Measurements from ENCODE around the gene ADAMTS9. TPM values are rescaled to one million over a fixed set of nuclear protein-coding genes. Genes with fewer than 3 reads are reported as not detected.

The ADAMTS9 gene
- total and polyA plus RNA-seq, 2 of the 13 experiments (the other 11 are each of a cell fraction or from before 2014, with no cell fraction given) = 0.02 to 0.09 TPM

- H3K4me2 ChIP-seq (ENCODE audit: low read depth, low read length) = no peak overlapping the region
Observed at GRCh38 chr3:64694114-64694513, 6.3 kb upstream of the ADAMTS9 start.

More at GRCh38 chr3:64694114-64694513, 6.3 kb upstream of the ADAMTS9 start:
- H3K79me2 ChIP-seq (ENCODE audit: insufficient read depth, low read length) = no peaks in the 10 kb centered on the region
- no peak overlapping the region for H3K4me3 ChIP-seq (replicated peaks in 1 of 3; ENCODE audit: insufficient read depth in 1 of 3, low read depth in 2 of 3, low read length in 3 of 3)
- POLR2A ChIA-PET = no interaction called here
- no peak overlapping the region for H3K9ac ChIP-seq (ENCODE audit: insufficient read depth, low read depth, low read length)
- no peak for ATAC-seq
- H3K4me1 ChIP-seq (ENCODE audit: insufficient read depth, low read length) = no peaks in the 10 kb centered on the region
- no TSS peak for BruUV-seq (replicated peaks)
- in situ Hi-C loops (cut with HindIII; ENCODE audit: extremely low pct_ligation_motif_present, low pct_unique_long_range_greater_than_20kb) (no loop called here), intact Hi-C loops (cut with micrococcal nuclease; ENCODE audit: unreplicated experiment) (no loop called here)
- no peaks in the 10 kb centered on the region for H3K36me3 ChIP-seq (replicated peaks in 1 of 2; ENCODE audit: control insufficient read depth in 1 of 2, insufficient read depth in 2 of 2, low read length in 2 of 2)
- peaks cover 0 to 3% of the 10 kb centered on the region in 2 experiments; a peak in 2 of 5 replicates for H3K27me3 ChIP-seq (ENCODE audit: control insufficient read depth in 1 of 2, insufficient read depth in 2 of 2, low read length in 2 of 2)
- H3K27ac ChIP-seq (ENCODE audit: extremely low read length, insufficient read depth, low read length) = no peak overlapping the region
- WGBS (ENCODE audit: low lambda C conversion rate) = 33% methylated on average over 2 of the region's 2 CpGs
- no peak overlapping the region for H2AFZ ChIP-seq (ENCODE audit: low read length)
- no peaks in the 10 kb centered on the region for H4K20me1 ChIP-seq (ENCODE audit: insufficient read depth, low read length)
- no peak for FAIRE-seq
- CTCF ChIA-PET (ENCODE audit: low intra/inter-chr PET ratio, low total read pairs) = no interaction called here
- TF ChIP-seq KLF11 (CRISPR knock-in tag; IDR thresholded peaks at IDR 0.05) = no peak
- TF ChIP-seq ZFP62 (CRISPR knock-in tag; IDR thresholded peaks at IDR 0.05) = no peak
- no peak for TF ChIP-seq ATF4 (CRISPR knock-in tag; IDR thresholded peaks at IDR 0.05)
- TF ChIP-seq ZNF503 (CRISPR knock-in tag; IDR thresholded peaks at IDR 0.05) = no peak
- TF ChIP-seq IKZF1 (IDR thresholded peaks at IDR 0.05) = no peak
- TF ChIP-seq ZNF253 (CRISPR knock-in tag; IDR thresholded peaks at IDR 0.05; ENCODE audit: borderline replicate concordance) = no peak
- TF ChIP-seq SRY (CRISPR knock-in tag; IDR thresholded peaks at IDR 0.05) = no peak
- TF ChIP-seq ZFYVE20 (CRISPR knock-in tag; IDR thresholded peaks at IDR 0.05; ENCODE audit: borderline replicate concordance, low read depth) = no peak
- no peak for TF ChIP-seq ZNF775 (CRISPR knock-in tag; IDR thresholded peaks at IDR 0.05; ENCODE audit: borderline replicate concordance)
- no peak for TF ChIP-seq ZNF18 (CRISPR knock-in tag; IDR thresholded peaks at IDR 0.05; ENCODE audit: insufficient replicate concordance)
- no peak for DNase-seq (ENCODE audit: low spot score)
- H3K9me3 ChIP-seq (ENCODE audit: low read length) = no peaks in the 10 kb centered on the region
